Ovary (tissue), 3 donors: ENCODE results near the gene ABHD17B.

ENCODE experiments used
- CTCF ChIP-seq, 3 donors: fragments of 450-650 bp in 2 of 3; fragments of 200-600 bp in 1 of 3; IDR thresholded peaks; one replicate each; pipeline versions ENCODE4 v1.5.1 to v1.8.0; 2016 to 2022; ENCODE audit warnings: antibody characterized with exemption in 3 of 3, mild to moderate bottlenecking in 1 of 3
- POLR2A ChIP-seq: fragments of 450-650 bp; IDR thresholded peaks from one replicate; pipeline ENCODE4 v1.6.1; 2017; ENCODE audit warnings: antibody characterized with exemption, mild to moderate bottlenecking, moderate library complexity
- donor health status: DM: no; HTN: no; CAD: no.

- no peak for TF ChIP-seq POLR2A
- TF ChIP-seq CTCF (IDR thresholded peaks at IDR 0.05): no peak
These were observed 14.8 kb upstream of the ABHD17B start for GRCh38 chr9:71925834-71926233.
